Adrenal gland (tissue), 5 donors: Measurements from ENCODE around the gene WDR20.

Source experiments
- POLR2A ChIP-seq, 2 donors: fragments of 450-650 bp; IDR thresholded peaks; one replicate each; pipeline ENCODE4 v1.6.1; 2017; ENCODE audit warnings: antibody characterized with exemption in 2 of 2, mild to moderate bottlenecking in 2 of 2, moderate library complexity in 1 of 2
- TF ChIP-seq, protein P1 (sequence below), 6 experiments: fragments of 450-650 bp in 4 of 6; fragments of 200-600 bp in 2 of 6; sonication (generic) in 1 of 6; IDR thresholded peaks; 1 replicate in 5 of 6; 2 replicates in 1 of 6; pipeline versions ENCODE4 v1.5.1 to v1.8.0; 2016 to 2021; ENCODE audit warnings: antibody characterized with exemption in 6 of 6, mild to moderate bottlenecking in 2 of 6, moderate library complexity in 1 of 6
- donor health status: DM: no; HTN: no; CAD: no.

- TF ChIP-seq, protein P1, sequence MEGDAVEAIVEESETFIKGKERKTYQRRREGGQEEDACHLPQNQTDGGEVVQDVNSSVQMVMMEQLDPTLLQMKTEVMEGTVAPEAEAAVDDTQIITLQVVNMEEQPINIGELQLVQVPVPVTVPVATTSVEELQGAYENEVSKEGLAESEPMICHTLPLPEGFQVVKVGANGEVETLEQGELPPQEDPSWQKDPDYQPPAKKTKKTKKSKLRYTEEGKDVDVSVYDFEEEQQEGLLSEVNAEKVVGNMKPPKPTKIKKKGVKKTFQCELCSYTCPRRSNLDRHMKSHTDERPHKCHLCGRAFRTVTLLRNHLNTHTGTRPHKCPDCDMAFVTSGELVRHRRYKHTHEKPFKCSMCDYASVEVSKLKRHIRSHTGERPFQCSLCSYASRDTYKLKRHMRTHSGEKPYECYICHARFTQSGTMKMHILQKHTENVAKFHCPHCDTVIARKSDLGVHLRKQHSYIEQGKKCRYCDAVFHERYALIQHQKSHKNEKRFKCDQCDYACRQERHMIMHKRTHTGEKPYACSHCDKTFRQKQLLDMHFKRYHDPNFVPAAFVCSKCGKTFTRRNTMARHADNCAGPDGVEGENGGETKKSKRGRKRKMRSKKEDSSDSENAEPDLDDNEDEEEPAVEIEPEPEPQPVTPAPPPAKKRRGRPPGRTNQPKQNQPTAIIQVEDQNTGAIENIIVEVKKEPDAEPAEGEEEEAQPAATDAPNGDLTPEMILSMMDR (IDR thresholded peaks at IDR 0.05): no peak
- TF ChIP-seq POLR2A (IDR thresholded peaks at IDR 0.05): peak in 1 of 2 donors; percentile 15
Measured at GRCh38 chr14:102140750-102141145, 1.1 kb downstream of the WDR20 start.
